Measurements from ENCODE around the gene HNMT. TPM values are rescaled to one million over a fixed set of nuclear protein-coding genes. Genes with fewer than 3 reads are reported as not detected.

Gene HNMT
- total RNA-seq, 1 experiment from 2014 or later = 16.6 TPM

GRCh38 chr2:137944714-137945113, 19.6 kb upstream of the HNMT start:
- H3K4me2 ChIP-seq = no peak overlapping the region
- intact Hi-C loops (cut with micrococcal nuclease; ENCODE audit: unreplicated experiment) = no loop called here
- H3F3A ChIP-seq (ENCODE audit: insufficient read depth, low read depth) = no peaks in the 10 kb centered on the region
- H3K36me3 ChIP-seq (ENCODE audit: low read depth) = no peaks in the 10 kb centered on the region
- no peak overlapping the region for H3K27ac ChIP-seq
- no peaks in the 10 kb centered on the region for H3K9me3 ChIP-seq (ENCODE audit: insufficient read depth, low read depth)
- H2AFZ ChIP-seq = no peak overlapping the region
- POLR2A ChIA-PET (ENCODE audit: unreplicated experiment) = no interaction called here
- no peaks in the 10 kb centered on the region for H3K27me3 ChIP-seq (ENCODE audit: insufficient read depth, low read depth)
- no peaks in the 10 kb centered on the region for H3K4me1 ChIP-seq (replicated peaks; ENCODE audit: insufficient read depth)
- no peaks in the 10 kb centered on the region for H3K79me2 ChIP-seq (ENCODE audit: low read depth)
- no TSS peak for BruUV-seq (replicated peaks)
- TF ChIP-seq EZH2 (IDR thresholded peaks at IDR 0.05; ENCODE audit: low read depth) = no peak
- TF ChIP-seq CTCF (conservative IDR thresholded peaks at IDR 0.05) = no peak
- no peak overlapping the region for H3K4me3 ChIP-seq
- H3K9me2 ChIP-seq (ENCODE audit: insufficient read depth) = no peaks in the 10 kb centered on the region
- DNase-seq = no peak
- no peaks in the 10 kb centered on the region for H4K20me1 ChIP-seq (ENCODE audit: insufficient read depth)
- CTCF ChIA-PET = no interaction called here

- CTCF ChIA-PET = no interaction called here
- no peak overlapping the region for H3K4me3 ChIP-seq
- DNase-seq = no peak
- no peaks in the 10 kb centered on the region for H3F3A ChIP-seq (ENCODE audit: insufficient read depth, low read depth)
- no peak overlapping the region for H2AFZ ChIP-seq
- BruUV-seq (replicated peaks) = no TSS peak
- no peaks in the 10 kb centered on the region for H4K20me1 ChIP-seq (ENCODE audit: insufficient read depth)
- POLR2A ChIA-PET (ENCODE audit: unreplicated experiment) = no interaction called here
- H3K4me1 ChIP-seq (replicated peaks; ENCODE audit: insufficient read depth) = no peaks in the 10 kb centered on the region
- no peaks in the 10 kb centered on the region for H3K9me2 ChIP-seq (ENCODE audit: insufficient read depth)
- no peaks in the 10 kb centered on the region for H3K9me3 ChIP-seq (ENCODE audit: insufficient read depth, low read depth)
- intact Hi-C loops (cut with micrococcal nuclease; ENCODE audit: unreplicated experiment) = no loop called here
- H3K4me2 ChIP-seq = no peak overlapping the region
- no peaks in the 10 kb centered on the region for H3K27me3 ChIP-seq (ENCODE audit: insufficient read depth, low read depth)
- no peaks in the 10 kb centered on the region for H3K79me2 ChIP-seq (ENCODE audit: low read depth)
- no peaks in the 10 kb centered on the region for H3K36me3 ChIP-seq (ENCODE audit: low read depth)
- no peak overlapping the region for H3K27ac ChIP-seq
- TF ChIP-seq EZH2 (IDR thresholded peaks at IDR 0.05; ENCODE audit: low read depth) (no peak), CTCF (conservative IDR thresholded peaks at IDR 0.05) (no peak)
Measured at GRCh38 chr2:137945229-137945628, 19.0 kb upstream of the HNMT start.

GRCh38 chr2:137946227-137946626, 18.0 kb upstream of the HNMT start:
- H3K4me1 ChIP-seq (replicated peaks; ENCODE audit: insufficient read depth) = no peaks in the 10 kb centered on the region
- no peaks in the 10 kb centered on the region for H4K20me1 ChIP-seq (ENCODE audit: insufficient read depth)
- H3K27me3 ChIP-seq (ENCODE audit: insufficient read depth, low read depth) = no peaks in the 10 kb centered on the region
- no peaks in the 10 kb centered on the region for H3F3A ChIP-seq (ENCODE audit: insufficient read depth, low read depth)
- no peak for DNase-seq
- no peak overlapping the region for H3K27ac ChIP-seq
- H3K36me3 ChIP-seq (ENCODE audit: low read depth) = no peaks in the 10 kb centered on the region
- no TSS peak for BruUV-seq (replicated peaks)
- H3K9me2 ChIP-seq (ENCODE audit: insufficient read depth) = no peaks in the 10 kb centered on the region
- TF ChIP-seq EZH2 (IDR thresholded peaks at IDR 0.05; ENCODE audit: low read depth) = no peak
- TF ChIP-seq CTCF (conservative IDR thresholded peaks at IDR 0.05) = no peak
- ChIA-PET POLR2A (ENCODE audit: unreplicated experiment) (no interaction called here), CTCF (no interaction called here)
- H2AFZ ChIP-seq = no peak overlapping the region
- intact Hi-C loops (cut with micrococcal nuclease; ENCODE audit: unreplicated experiment) = no loop called here
- no peaks in the 10 kb centered on the region for H3K79me2 ChIP-seq (ENCODE audit: low read depth)
- no peak overlapping the region for H3K4me3 ChIP-seq
- no peak overlapping the region for H3K4me2 ChIP-seq
- no peaks in the 10 kb centered on the region for H3K9me3 ChIP-seq (ENCODE audit: insufficient read depth, low read depth)

Data from PC-9 (cell line).